ENCODE data around the gene CLN3. TPM values are rescaled to one million over a fixed set of nuclear protein-coding genes. Genes with fewer than 3 reads are reported as not detected.

The CLN3 gene
- total and polyA plus RNA-seq, 2 of the 13 experiments (the other 11 are each of a cell fraction or from before 2014, with no cell fraction given), result 23.4 to 46.8 TPM

DNA sequence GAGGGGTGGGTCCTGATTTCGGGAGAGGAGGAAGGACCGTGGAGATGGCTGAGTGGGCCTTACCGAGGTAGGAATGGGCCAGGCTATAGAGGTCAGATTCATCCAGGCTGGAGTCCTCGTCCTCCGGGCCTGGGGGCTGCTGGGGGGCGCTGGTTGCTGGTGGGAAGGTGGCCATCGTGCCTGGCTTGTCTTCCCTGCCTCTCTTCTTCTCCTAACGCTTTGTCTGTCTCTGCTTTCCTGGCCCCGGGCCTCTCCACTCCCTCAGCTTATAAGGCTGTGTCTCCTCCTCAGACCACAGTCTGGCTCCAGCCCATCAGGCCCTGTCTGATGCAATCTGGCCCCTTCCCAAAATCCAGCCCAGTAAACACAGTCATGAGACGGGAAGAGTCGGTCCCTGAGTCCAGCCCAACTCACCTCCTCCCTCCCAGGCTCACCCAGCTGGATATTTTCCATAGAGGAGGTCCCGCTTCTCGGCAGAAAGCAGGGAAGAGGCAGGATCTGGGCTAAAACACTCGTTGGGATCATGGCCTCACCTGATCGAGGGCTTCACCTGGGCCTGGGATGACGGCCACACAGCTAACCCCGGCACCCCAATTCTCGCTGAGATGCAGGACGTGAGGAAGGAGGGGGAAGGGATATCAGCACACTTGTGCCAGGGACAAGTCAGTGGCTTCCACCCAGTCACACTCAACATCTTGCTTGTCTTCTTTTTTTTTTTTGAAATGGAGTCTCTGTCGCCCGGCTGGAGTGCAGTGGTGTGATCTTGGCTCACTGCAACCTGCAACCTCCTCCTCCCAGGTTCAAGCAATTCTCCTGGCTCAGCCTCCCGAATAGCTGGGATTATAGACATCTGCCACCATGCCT lies 47.1 kb upstream of the CLN3 start, which contains the start of gene NUPR1 (continued):
- TF ChIP-seq JARID2 (CRISPR knock-in tag; IDR thresholded peaks at IDR 0.05; ENCODE audit: insufficient replicate concordance) (no peak), SP5 (CRISPR knock-in tag; IDR thresholded peaks at IDR 0.05; ENCODE audit: borderline replicate concordance, low read depth) (peak; percentile 54; the same call in 1 of the 2 replicates), IRF2 (CRISPR knock-in tag; IDR thresholded peaks at IDR 0.05) (peak; percentile 58; the same call in 1 of the 2 replicates), TAF15 (IDR thresholded peaks at IDR 0.05; ENCODE audit: low read depth, low read length, poor library complexity, severe bottlenecking) (no peak), CERS6 (CRISPR knock-in tag; IDR thresholded peaks at IDR 0.05) (no peak), ZBTB7A (CRISPR knock-in tag; IDR thresholded peaks at IDR 0.05) (no peak; the same call in 1 of the 2 replicates), CAMTA2 (CRISPR knock-in tag; IDR thresholded peaks at IDR 0.05; ENCODE audit: borderline replicate concordance) (no peak), ZNF782 (CRISPR knock-in tag; IDR thresholded peaks at IDR 0.05; ENCODE audit: borderline replicate concordance) (peak; percentile 22; the same call in 1 of the 2 replicates), ZKSCAN8 (CRISPR knock-in tag; IDR thresholded peaks at IDR 0.05; ENCODE audit: borderline replicate concordance) (peak; percentile 80), ZNF616 (CRISPR knock-in tag; IDR thresholded peaks at IDR 0.05; ENCODE audit: low read depth) (no peak), ETS1 (CRISPR knock-in tag; IDR thresholded peaks at IDR 0.05) (no peak), ATF4 (CRISPR knock-in tag; IDR thresholded peaks at IDR 0.05) (peak; percentile 45 to 100; a peak in 3 of 4 replicates), SNAI1 (CRISPR knock-in tag; IDR thresholded peaks at IDR 0.05; ENCODE audit: borderline replicate concordance) (no peak), ZEB1 (IDR thresholded peaks at IDR 0.05; ENCODE audit: insufficient replicate concordance, low read depth) (no peak), SOX13 (IDR thresholded peaks at IDR 0.05) (no peak), SOX13 (CRISPR knock-in tag; conservative IDR thresholded peaks at IDR 0.05 in 1 of 2, IDR thresholded peaks at IDR 0.05 in 1 of 2) (peak in 1 of 2 experiments; percentile 70; a peak in 1 of 4 replicates), ZNF367 (CRISPR knock-in tag; IDR thresholded peaks at IDR 0.05; ENCODE audit: borderline replicate concordance) (no peak), TEAD3 (CRISPR knock-in tag; optimal IDR thresholded peaks at IDR 0.05; ENCODE audit: borderline replicate concordance) (peak; percentile 24), NFIC (IDR thresholded peaks at IDR 0.05; ENCODE audit: low read length) (no peak), HMG20A (CRISPR knock-in tag; IDR thresholded peaks at IDR 0.05; ENCODE audit: borderline replicate concordance) (peak; percentile 60; the same call in 1 of the 2 replicates), ZFP36L2 (CRISPR knock-in tag; IDR thresholded peaks at IDR 0.05) (no peak)
- TF ChIP-seq, protein P1, sequence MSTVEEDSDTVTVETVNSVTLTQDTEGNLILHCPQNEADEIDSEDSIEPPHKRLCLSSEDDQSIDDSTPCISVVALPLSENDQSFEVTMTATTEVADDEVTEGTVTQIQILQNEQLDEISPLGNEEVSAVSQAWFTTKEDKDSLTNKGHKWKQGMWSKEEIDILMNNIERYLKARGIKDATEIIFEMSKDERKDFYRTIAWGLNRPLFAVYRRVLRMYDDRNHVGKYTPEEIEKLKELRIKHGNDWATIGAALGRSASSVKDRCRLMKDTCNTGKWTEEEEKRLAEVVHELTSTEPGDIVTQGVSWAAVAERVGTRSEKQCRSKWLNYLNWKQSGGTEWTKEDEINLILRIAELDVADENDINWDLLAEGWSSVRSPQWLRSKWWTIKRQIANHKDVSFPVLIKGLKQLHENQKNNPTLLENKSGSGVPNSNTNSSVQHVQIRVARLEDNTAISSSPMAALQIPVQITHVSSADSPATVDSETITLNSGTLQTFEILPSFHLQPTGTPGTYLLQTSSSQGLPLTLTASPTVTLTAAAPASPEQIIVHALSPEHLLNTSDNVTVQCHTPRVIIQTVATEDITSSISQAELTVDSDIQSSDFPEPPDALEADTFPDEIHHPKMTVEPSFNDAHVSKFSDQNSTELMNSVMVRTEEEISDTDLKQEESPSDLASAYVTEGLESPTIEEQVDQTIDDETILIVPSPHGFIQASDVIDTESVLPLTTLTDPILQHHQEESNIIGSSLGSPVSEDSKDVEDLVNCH (CRISPR knock-in tag; IDR thresholded peaks at IDR 0.05), result no peak
- TF ChIP-seq, protein P2, sequence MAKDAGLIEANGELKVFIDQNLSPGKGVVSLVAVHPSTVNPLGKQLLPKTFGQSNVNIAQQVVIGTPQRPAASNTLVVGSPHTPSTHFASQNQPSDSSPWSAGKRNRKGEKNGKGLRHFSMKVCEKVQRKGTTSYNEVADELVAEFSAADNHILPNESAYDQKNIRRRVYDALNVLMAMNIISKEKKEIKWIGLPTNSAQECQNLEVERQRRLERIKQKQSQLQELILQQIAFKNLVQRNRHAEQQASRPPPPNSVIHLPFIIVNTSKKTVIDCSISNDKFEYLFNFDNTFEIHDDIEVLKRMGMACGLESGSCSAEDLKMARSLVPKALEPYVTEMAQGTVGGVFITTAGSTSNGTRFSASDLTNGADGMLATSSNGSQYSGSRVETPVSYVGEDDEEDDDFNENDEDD (CRISPR knock-in tag; IDR thresholded peaks at IDR 0.05; ENCODE audit: borderline replicate concordance), result peak; percentile 35; the same call in 1 of the 2 replicates

Data from HepG2 (cell line).